Tibial nerve (tissue), 4 donors: ENCODE results near the gene SPTLC1. TPM values are rescaled to one million over a fixed set of nuclear protein-coding genes. Genes with fewer than 3 reads are reported as not detected.

Experiments used
- DNase-seq, 2 donors: peaks; one replicate each; pipeline ENCODE4 v3.0.0-alpha.2; 2019; ENCODE audit warnings: low spot score in 2 of 2
- H3K27ac ChIP-seq, 4 donors: fragments of 200-600 bp; sonication (generic) in 3 of 4; one replicate each; pipeline ENCODE4 v1.5.1; 2017 to 2019; ENCODE audit warnings: mild to moderate bottlenecking in 1 of 4
- H3K27me3 ChIP-seq, 2 donors: fragments of 200-600 bp; sonication (generic) in 1 of 2; one replicate each; pipeline versions ENCODE4 v1.5.1 to v1.6.0; 2017 to 2019
- H3K36me3 ChIP-seq, 3 donors: fragments of 200-600 bp; sonication (generic); one replicate each; pipeline ENCODE4 v1.5.1; 2018 to 2019
- H3K4me1 ChIP-seq, 4 donors: fragments of 200-600 bp; sonication (generic) in 3 of 4; one replicate each; pipeline ENCODE4 v1.5.1; 2017 to 2019
- H3K4me3 ChIP-seq, 4 donors: fragments of 200-600 bp; sonication (generic) in 3 of 4; one replicate each; pipeline ENCODE4 v1.5.1; 2017 to 2019; ENCODE audit warnings: mild to moderate bottlenecking in 1 of 4, moderate library complexity in 1 of 4
- H3K9me3 ChIP-seq, 4 donors: fragments of 200-600 bp; sonication (generic) in 3 of 4; one replicate each; pipeline ENCODE4 v1.5.1; 2017 to 2019
- EP300 ChIP-seq, 2 donors: sonication (generic); formaldehyde crosslinking; IDR thresholded peaks; one replicate each; pipeline ENCODE4 v1.6.1; 2017; ENCODE audit warnings: antibody characterized with exemption in 2 of 2, mild to moderate bottlenecking in 1 of 2
- POLR2A ChIP-seq, 2 donors: fragments of 450-650 bp; IDR thresholded peaks; one replicate each; pipeline ENCODE4 v1.6.1; 2017; ENCODE audit warnings: antibody characterized with exemption in 2 of 2, mild to moderate bottlenecking in 2 of 2, moderate library complexity in 2 of 2
- WGBS, 2 donors: methylation state at CpG; one replicate each; pipeline ENCODE4 v1.1.5; 2018; 5-methylcytosine and 5-hydroxymethylcytosine counted together
- small RNA-seq: library from RNA; depleted of rRNA; stranded (forward); fragments of <200 nt; gene quantifications from one replicate; pipeline ENCODE3, GENCODE V24; 2016
- total RNA-seq, 4 donors: library from RNA; depleted of rRNA; stranded (reverse); fragments of >200 nt; gene quantifications; one replicate each; pipeline ENCODE4 v1.1.0, GENCODE V29; 2016
- TF ChIP-seq, protein P1 (sequence below), 5 experiments: fragments of 200-600 bp in 3 of 5; fragments of 450-650 bp in 2 of 5; sonication (generic) in 3 of 5; IDR thresholded peaks; one replicate each; pipeline ENCODE4 v1.5.1; 2016 to 2019; ENCODE audit warnings: antibody characterized with exemption in 5 of 5, mild to moderate bottlenecking in 3 of 5, moderate library complexity in 2 of 5

Gene SPTLC1
- total RNA-seq, 4 donors from 2014 or later: 67.9 to 81.8 (median 76.0) TPM

DNA sequence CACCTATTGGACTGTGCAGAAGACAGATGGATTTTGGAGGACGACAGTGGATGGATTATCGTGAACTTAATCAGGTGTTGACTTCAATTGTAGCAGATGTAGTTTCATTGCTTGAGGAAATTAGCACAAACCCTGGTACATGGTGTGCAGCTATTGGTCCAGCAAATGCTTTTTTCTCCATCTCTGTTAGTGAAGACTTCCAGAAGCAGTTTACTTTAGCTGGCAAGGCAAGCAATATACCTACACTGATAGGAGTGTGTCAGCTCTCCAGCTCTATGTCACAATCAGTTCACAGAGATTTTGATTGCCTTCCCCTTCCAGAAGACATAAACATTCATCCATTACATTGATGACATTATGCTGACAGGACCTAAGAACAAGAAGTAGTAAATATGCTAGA, 129.5 kb downstream of the SPTLC1 start:
- Histone ChIP-seq H3K36me3 (no peaks in the 10 kb centered on the region), H3K9me3 (peaks cover 0 to 19% (median 0%) of the 10 kb centered on the region in 4 donors), H3K4me1 (no peaks in the 10 kb centered on the region), H3K27me3 (no peaks in the 10 kb centered on the region), H3K27ac (no peak overlapping the region), H3K4me3 (no peak overlapping the region)
- 88 to 90% methylated on average over 2 of the region's 2 CpGs for WGBS, 2 donors
- no peak for DNase-seq
- TF ChIP-seq POLR2A (IDR thresholded peaks at IDR 0.05) (no peak), EP300 (IDR thresholded peaks at IDR 0.05) (no peak)
- TF ChIP-seq, protein P1, sequence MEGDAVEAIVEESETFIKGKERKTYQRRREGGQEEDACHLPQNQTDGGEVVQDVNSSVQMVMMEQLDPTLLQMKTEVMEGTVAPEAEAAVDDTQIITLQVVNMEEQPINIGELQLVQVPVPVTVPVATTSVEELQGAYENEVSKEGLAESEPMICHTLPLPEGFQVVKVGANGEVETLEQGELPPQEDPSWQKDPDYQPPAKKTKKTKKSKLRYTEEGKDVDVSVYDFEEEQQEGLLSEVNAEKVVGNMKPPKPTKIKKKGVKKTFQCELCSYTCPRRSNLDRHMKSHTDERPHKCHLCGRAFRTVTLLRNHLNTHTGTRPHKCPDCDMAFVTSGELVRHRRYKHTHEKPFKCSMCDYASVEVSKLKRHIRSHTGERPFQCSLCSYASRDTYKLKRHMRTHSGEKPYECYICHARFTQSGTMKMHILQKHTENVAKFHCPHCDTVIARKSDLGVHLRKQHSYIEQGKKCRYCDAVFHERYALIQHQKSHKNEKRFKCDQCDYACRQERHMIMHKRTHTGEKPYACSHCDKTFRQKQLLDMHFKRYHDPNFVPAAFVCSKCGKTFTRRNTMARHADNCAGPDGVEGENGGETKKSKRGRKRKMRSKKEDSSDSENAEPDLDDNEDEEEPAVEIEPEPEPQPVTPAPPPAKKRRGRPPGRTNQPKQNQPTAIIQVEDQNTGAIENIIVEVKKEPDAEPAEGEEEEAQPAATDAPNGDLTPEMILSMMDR (IDR thresholded peaks at IDR 0.05): no peak

Small RNA genes within 50 kb of the gene (small RNA-seq; reads per million reads assigned to genes)
- gene MTATP6P29: not detected
- not detected for gene MTND4LP7

Other genes with a start within 250 kb of the SPTLC1 start
- 1 to 10 TPM; 1.8 to 4.2 (median 2.7) TPM for gene ROR2, start 165.2 kb downstream of the SPTLC1 start, total RNA-seq
- gene IARS1, start 178.3 kb upstream of the SPTLC1 start, total RNA-seq: 100 to 1,000 TPM in 1 of 4 donors, 10 to 100 TPM in 3; 52.2 to 102 (median 78.1) TPM
- 10 to 100 TPM; 25.1 to 45.6 (median 31.4) TPM for gene NOL8, start 209.9 kb upstream of the SPTLC1 start, total RNA-seq
- 10 to 100 TPM in 1 of 4 donors, 1 to 10 TPM in 3; 5.0 to 17.1 (median 6.9) TPM for gene CENPP, start 210.5 kb upstream of the SPTLC1 start, total RNA-seq